Lower leg skin (tissue), 4 donors: ENCODE data around the gene THSD1. TPM values are rescaled to one million over a fixed set of nuclear protein-coding genes. Genes with fewer than 3 reads are reported as not detected.

Experiments
- DNase-seq, 2 donors: peaks; one replicate each; pipeline ENCODE4 v3.0.0-alpha.2; 2019; ENCODE audit warnings: low spot score in 2 of 2
- H3K4me3 ChIP-seq: fragments of 200-600 bp; sonication (generic); 2 replicates; pipeline ENCODE4 v1.5.1; 2017; ENCODE audit warnings: mild to moderate bottlenecking, low read depth; ENCODE audit not compliant: poor library complexity, severe bottlenecking
- CTCF ChIP-seq, 3 donors: fragments of 450-650 bp; IDR thresholded peaks; one replicate each; pipeline ENCODE4 v1.5.1; 2016; ENCODE audit warnings: antibody characterized with exemption in 3 of 3, mild to moderate bottlenecking in 3 of 3, moderate library complexity in 2 of 3
- POLR2A ChIP-seq, 2 donors: fragments of 450-650 bp; IDR thresholded peaks; one replicate each; pipeline ENCODE4 v1.6.1; 2016 to 2017; ENCODE audit warnings: antibody characterized with exemption in 2 of 2, mild to moderate bottlenecking in 1 of 2, moderate library complexity in 1 of 2
- WGBS, 2 donors: methylation state at CpG; one replicate each; pipeline ENCODE4 v1.1.5; 2018; 5-methylcytosine and 5-hydroxymethylcytosine counted together
- intact Hi-C: fragments of 100-400 bp; cut with DNase I; formaldehyde crosslinking; loops from one replicate; pipeline ENCODE4 v1.15.0; 2023; ENCODE audit warnings: low total_unique reads
- total RNA-seq, 4 donors: library from RNA; depleted of rRNA; stranded (reverse); fragments of >200 nt; gene quantifications; one replicate each; pipeline ENCODE4 v1.1.0, GENCODE V29; 2016

THSD1 gene
- total RNA-seq, 4 donors from 2014 or later: 5.1 to 9.5 (median 6.3) TPM

- no peak overlapping the region for H3K4me3 ChIP-seq
- DNase-seq: no peak
- 42 to 45% methylated on average over 4 of the region's 4 CpGs for WGBS, 2 donors
- TF ChIP-seq POLR2A (IDR thresholded peaks at IDR 0.05) (no peak), CTCF (IDR thresholded peaks at IDR 0.05) (no peak)
- intact Hi-C loops: no loop called here
Observed at GRCh38 chr13:52359534-52359933, 46.4 kb downstream of the THSD1 start.

GRCh38 chr13:52356327-52356726 lies 49.6 kb downstream of the THSD1 start:
- TF ChIP-seq CTCF (IDR thresholded peaks at IDR 0.05): no peak
- no peak for TF ChIP-seq POLR2A (IDR thresholded peaks at IDR 0.05)
- intact Hi-C loops: no loop called here
- no peak overlapping the region for H3K4me3 ChIP-seq
- 74 to 78% methylated on average over 2 of the region's 2 CpGs for WGBS, 2 donors
- no peak for DNase-seq

DNA sequence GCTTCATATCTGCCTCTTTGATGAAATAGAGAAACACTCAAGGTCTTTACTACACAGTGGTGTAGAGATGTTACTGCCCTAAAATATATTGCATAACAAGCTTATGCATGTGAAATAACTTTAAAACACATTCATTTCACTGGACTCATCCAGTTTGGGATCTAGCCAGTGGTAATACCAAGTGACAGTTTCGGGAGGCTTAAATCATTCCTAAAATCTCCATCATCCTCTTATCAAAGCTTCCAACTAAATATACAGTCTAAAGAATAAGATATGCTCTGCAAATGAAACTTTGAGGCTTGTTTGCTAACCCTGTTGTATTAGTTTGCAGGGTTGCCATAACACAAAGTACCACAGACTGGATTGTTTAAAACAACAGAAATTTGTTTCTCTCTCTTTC lies 52.8 kb downstream of the THSD1 start:
- WGBS, 2 donors: 39 to 44% methylated on average over 1 of the region's 1 CpG
- no peak for DNase-seq
- intact Hi-C loops: no loop called here
- TF ChIP-seq POLR2A (IDR thresholded peaks at IDR 0.05) (no peak), CTCF (IDR thresholded peaks at IDR 0.05) (no peak)
- no peak overlapping the region for H3K4me3 ChIP-seq

GRCh38 chr13:52348983-52349780 lies 56.8 kb downstream of the THSD1 start:
- TF ChIP-seq POLR2A (IDR thresholded peaks at IDR 0.05) (no peak), CTCF (IDR thresholded peaks at IDR 0.05) (no peak)
- no peak overlapping the region for H3K4me3 ChIP-seq
- no peak for DNase-seq
- WGBS, 2 donors: 53 to 59% methylated on average over 6 of the region's 6 CpGs
- intact Hi-C loops: no loop called here

DNA sequence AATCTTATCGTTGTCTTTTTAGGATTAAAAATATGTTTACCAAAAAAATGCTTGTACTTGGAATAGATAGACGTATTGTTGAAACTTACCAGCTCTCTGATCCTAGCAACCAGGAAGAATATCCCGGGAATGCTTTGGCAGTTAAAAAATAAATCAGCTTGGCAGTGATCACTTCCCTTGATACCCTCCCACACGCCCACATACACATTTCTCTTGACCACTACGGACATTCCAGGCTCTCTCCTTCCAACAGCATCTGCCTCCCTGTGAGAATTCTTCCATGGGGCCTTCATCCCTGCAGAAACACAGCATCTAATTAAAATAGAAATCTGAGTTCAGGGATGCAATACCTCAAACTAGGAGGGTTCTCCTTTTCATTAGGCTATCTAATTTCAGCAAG lies 57.9 kb downstream of the THSD1 start:
- DNase-seq: no peak
- H3K4me3 ChIP-seq: no peak overlapping the region
- TF ChIP-seq CTCF (IDR thresholded peaks at IDR 0.05): no peak
- intact Hi-C loops: no loop called here
- WGBS, 2 donors: 35 to 42% methylated on average over 5 of the region's 5 CpGs
